ENCODE data around the gene PHACTR3.

PHACTR3 gene

DNA sequence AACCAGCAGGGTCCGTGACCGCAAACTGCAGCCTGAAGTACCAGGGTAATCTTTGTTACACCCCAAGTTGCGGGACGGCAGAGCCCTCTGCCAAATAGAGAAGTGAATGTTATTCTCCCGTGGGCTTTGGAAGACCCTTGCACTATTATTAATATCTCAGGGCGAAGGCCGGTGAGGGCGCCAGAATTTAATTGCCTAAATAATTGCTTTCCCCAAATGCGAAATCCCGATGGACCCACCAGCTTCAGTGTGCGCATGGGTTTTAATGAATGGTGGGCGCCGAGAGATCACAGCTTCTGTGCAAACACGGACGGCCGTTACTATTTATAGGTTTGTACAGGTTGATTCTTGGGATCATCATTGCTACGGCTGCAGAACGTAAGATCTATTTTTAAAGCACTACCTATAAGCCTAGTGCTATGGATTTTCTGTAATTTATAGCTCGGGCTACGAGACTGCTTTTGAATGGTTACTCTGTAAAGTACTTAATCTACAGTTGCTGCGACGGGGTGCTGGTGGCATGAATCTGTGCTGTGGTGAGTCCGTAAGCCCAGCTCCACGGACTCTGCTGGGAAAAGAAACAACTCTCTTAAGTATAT lies 15.2 kb upstream of the PHACTR3 start:
- TF ChIP-seq, protein P1, sequence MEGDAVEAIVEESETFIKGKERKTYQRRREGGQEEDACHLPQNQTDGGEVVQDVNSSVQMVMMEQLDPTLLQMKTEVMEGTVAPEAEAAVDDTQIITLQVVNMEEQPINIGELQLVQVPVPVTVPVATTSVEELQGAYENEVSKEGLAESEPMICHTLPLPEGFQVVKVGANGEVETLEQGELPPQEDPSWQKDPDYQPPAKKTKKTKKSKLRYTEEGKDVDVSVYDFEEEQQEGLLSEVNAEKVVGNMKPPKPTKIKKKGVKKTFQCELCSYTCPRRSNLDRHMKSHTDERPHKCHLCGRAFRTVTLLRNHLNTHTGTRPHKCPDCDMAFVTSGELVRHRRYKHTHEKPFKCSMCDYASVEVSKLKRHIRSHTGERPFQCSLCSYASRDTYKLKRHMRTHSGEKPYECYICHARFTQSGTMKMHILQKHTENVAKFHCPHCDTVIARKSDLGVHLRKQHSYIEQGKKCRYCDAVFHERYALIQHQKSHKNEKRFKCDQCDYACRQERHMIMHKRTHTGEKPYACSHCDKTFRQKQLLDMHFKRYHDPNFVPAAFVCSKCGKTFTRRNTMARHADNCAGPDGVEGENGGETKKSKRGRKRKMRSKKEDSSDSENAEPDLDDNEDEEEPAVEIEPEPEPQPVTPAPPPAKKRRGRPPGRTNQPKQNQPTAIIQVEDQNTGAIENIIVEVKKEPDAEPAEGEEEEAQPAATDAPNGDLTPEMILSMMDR (IDR thresholded peaks at IDR 0.05), result no peak

DNA sequence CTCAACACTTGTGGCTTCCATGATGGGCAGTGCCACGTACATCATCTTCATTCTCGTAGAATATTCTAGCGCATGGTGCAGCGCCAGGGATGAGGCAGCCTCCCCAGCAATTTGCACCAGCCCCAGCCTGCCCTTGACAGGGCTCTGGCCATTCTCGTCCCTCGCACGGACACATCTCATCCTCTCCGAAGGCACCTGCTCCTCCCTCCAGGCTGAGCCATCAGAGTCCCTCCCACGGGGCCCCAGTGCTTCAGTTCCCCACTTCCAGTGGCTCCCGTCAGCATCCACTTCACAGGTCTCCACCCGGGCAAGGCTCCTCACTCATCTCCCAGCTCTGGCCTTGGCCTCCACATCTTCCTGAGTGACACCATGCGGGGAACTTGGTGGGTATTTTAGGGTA lies 13.3 kb upstream of the PHACTR3 start:
- TF ChIP-seq, protein P1 (IDR thresholded peaks at IDR 0.05), result no peak

DNA sequence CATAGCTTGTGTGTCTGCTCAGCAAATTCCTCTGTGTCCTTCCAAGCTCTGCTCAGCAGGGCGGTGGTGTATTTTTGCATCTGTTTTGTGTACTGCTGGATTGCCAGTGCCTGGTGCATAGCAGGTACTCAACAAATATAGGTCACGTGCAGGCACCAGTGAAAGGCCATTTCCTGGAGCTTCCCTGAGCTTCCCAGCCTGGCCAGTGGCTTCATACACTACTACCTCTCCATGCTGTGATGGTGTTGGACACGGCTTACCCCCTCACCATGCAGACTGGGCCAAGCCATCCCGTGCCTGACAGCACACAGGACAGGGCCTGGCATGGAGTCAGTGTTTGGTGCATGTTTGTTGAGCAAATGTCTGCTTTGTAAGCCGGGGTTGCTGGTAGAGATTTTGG lies 7.7 kb upstream of the PHACTR3 start:
- TF ChIP-seq, protein P1 (IDR thresholded peaks at IDR 0.05), result no peak

DNA sequence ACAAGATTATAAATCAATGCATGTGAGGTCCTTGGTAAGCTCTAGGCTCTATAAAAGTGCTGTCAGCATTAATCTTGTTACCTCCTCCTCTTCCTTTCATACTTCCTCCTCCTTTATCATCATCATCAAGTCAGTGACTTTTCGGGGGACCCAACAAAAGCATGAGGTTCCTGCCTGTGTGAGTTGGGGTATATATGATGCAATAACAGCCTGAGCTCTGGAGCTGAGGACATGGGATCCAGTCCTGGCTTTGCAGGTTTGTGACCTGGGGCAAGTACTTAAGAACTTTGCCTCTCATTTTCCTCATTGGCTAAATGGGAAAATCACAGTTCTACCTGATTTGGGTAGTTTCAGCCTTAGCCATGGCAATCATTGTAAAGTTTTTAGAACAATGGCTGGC lies 7.1 kb upstream of the PHACTR3 start:
- TF ChIP-seq, protein P1 (IDR thresholded peaks at IDR 0.05), result no peak

DNA sequence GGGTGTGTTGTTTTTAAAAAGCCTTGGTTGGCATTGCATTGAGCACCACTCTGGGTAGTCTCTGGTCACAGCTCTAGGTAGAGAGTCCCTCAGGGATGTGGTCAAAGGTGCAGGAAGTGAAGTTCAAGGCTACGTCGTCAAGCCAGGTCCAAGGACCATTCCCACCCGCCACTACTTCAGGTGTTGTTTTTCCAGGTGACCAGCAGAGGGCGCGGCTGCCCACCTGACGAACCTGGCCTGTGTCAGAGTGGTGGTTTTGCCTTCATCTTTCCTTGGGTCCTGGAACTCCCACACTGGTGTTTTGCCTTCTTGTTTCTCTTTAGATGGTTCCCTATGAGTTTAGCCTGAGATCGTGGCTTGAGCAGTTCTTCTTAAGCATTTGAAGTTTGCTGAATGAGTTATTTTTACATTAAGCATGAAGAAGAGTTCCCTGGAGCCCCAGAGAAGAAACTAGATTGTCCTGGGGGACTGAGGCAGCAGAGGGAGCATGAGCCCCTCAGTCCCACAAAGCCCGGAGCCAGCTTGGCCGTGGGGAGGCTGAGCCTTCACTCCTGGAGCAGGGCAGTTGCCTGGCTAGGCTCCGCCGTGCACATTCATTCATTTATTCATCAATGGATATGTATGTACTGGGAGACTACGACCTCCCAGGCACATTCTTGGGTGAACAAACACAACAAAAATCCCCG lies 5.6 kb upstream of the PHACTR3 start:
- TF ChIP-seq, protein P1 (IDR thresholded peaks at IDR 0.05), result peak; percentile 96

DNA sequence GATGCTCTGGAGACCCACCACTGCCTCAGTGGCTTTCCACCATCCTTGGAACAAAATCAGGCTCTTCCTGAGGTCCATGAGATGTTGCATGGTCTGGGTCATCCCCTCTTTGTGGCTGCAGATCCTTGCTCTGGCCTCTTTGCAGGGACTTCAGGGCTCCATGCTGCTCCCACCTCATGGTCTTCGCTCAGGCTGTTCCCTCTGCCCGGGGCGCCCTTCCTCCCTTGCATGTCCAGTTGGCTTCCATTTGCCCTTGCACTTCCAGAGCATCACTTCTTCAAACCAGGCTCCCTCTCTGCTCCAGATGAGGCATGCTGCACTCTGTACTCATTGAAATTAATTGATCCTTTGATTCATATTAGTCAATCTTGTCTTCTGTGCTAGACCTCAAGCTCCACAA lies 4.4 kb upstream of the PHACTR3 start:
- TF ChIP-seq, protein P1 (IDR thresholded peaks at IDR 0.05), result no peak

DNA sequence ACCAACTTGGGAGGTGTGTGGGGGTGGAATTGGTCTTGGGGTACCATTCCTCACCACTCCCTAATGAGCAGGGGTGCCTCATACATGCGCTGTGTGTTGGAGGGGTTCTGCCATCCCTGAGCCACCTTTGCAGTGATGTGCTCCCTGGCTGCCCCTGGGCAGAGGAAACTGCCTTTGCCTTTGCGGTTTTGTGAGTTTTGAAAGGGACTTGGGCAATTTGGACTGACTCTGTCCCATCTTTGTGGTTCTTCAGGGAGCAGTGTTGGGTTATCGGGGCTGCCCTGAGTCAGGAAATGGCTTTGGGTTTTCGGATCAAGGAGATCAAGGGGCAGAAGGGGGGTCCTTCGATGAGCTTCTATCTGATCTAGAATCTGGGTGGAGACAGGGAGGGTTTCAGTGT lies 3.9 kb upstream of the PHACTR3 start:
- TF ChIP-seq, protein P1 (IDR thresholded peaks at IDR 0.05), result no peak

All from LNCAP (cell line).